ENCODE data around the gene RAB3GAP2.

The RAB3GAP2 gene

DNA sequence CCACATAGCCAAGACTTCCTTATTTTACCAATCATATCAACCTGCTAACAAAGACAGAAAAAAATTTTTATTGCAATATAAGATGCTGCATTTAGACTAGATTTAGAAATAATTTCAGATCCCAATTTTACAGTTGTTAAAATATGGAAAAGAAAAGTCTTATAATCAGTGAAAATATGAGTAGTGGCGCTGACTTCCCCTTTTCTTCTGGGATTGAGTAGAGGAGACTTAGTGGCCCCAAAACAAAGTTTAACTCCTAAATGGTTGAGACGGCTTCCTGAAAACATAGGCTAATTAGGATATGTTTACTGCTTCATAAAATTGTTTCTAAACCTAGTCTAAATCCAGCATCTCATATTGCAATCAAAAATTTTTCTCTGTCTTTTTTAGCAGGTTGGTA lies 68.4 kb downstream of the RAB3GAP2 start:
- Histone ChIP-seq H3K36me3 (ENCODE audit: control insufficient read depth, insufficient read depth, low read length) (peaks cover 15% of the 10 kb centered on the region), H3K4me3 (replicated peaks; ENCODE audit: low read depth, low read length) (no peak overlapping the region), H3K27me3 (replicated peaks; ENCODE audit: control insufficient read depth, insufficient read depth, low read length) (no peaks in the 10 kb centered on the region)
- no peak for DNase-seq (ENCODE audit: extremely low read depth, insufficient read length)
- TF ChIP-seq, protein P1, sequence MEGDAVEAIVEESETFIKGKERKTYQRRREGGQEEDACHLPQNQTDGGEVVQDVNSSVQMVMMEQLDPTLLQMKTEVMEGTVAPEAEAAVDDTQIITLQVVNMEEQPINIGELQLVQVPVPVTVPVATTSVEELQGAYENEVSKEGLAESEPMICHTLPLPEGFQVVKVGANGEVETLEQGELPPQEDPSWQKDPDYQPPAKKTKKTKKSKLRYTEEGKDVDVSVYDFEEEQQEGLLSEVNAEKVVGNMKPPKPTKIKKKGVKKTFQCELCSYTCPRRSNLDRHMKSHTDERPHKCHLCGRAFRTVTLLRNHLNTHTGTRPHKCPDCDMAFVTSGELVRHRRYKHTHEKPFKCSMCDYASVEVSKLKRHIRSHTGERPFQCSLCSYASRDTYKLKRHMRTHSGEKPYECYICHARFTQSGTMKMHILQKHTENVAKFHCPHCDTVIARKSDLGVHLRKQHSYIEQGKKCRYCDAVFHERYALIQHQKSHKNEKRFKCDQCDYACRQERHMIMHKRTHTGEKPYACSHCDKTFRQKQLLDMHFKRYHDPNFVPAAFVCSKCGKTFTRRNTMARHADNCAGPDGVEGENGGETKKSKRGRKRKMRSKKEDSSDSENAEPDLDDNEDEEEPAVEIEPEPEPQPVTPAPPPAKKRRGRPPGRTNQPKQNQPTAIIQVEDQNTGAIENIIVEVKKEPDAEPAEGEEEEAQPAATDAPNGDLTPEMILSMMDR (IDR thresholded peaks at IDR 0.05; ENCODE audit: insufficient read depth, low read length, poor library complexity, severe bottlenecking), result no peak

DNA sequence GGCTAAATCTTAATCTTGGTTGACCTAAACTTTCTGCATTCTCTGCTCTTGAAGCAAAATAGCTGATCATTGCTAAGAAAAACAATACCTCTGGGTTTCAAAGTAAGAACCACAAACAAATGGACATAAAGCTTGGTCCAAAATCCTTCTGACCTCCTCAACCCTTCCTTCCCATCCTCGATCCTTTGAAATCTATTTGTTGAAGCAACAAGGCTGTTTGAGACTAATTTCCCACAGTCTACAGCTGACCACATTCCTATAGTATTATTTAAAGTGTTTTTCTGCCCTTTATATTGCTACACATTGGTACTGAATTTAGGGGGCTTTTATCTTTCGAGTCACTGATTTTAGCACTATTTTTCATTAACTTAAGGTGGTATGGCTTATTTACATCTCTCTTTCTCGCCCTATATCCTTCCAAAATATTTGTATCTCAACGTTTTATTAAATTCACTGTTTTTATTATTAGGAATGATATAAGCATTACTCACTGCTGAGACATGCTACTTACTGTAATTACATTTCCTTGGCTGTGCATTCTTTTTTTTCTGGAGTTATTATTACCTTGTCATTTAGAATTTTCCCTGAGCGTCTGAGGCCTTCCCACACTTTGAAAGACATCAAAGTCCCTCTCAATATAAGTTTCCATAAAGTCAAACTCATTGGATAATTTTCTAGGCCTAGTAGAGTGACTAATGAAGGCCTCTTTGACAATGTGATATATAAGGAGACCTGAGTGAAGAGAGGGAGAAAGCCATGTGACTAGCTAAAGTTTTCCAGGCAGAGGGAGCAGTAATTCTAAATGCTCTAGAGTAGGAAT lies 73.9 kb downstream of the RAB3GAP2 start:
- Histone ChIP-seq H3K4me3 (replicated peaks; ENCODE audit: low read depth, low read length) (no peak overlapping the region), H3K27me3 (replicated peaks; ENCODE audit: control insufficient read depth, insufficient read depth, low read length) (no peaks in the 10 kb centered on the region), H3K36me3 (ENCODE audit: control insufficient read depth, insufficient read depth, low read length) (peaks cover 9% of the 10 kb centered on the region)
- no peak for DNase-seq (ENCODE audit: extremely low read depth, insufficient read length)
- TF ChIP-seq, protein P1 (IDR thresholded peaks at IDR 0.05; ENCODE audit: insufficient read depth, low read length, poor library complexity, severe bottlenecking), result no peak

DNA sequence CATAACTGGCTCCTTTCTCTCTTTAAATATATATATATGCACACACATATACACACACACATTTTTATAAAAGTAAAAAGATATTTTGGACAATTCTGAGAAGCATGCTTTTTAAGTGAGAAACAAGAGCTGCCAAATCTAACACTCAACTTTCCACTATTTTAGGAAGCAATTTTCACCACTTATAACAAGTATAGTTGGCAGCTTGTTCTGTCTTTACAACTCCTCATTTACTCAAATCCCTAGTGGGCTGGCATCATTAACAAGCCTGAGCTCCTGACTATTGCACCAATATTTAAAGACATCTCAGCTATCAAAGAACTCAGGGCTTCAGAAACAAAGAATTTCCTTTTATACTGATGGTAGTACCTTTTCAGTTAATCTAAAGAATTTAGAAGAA lies 76.6 kb downstream of the RAB3GAP2 start:
- TF ChIP-seq, protein P1 (IDR thresholded peaks at IDR 0.05; ENCODE audit: insufficient read depth, low read length, poor library complexity, severe bottlenecking), result no peak
- H3K27me3 ChIP-seq (replicated peaks; ENCODE audit: control insufficient read depth, insufficient read depth, low read length), result no peaks in the 10 kb centered on the region
- no peak for DNase-seq (ENCODE audit: extremely low read depth, insufficient read length)
- H3K36me3 ChIP-seq (ENCODE audit: control insufficient read depth, insufficient read depth, low read length), result peaks cover 15% of the 10 kb centered on the region
- H3K4me3 ChIP-seq (replicated peaks; ENCODE audit: low read depth, low read length), result no peak overlapping the region

DNA sequence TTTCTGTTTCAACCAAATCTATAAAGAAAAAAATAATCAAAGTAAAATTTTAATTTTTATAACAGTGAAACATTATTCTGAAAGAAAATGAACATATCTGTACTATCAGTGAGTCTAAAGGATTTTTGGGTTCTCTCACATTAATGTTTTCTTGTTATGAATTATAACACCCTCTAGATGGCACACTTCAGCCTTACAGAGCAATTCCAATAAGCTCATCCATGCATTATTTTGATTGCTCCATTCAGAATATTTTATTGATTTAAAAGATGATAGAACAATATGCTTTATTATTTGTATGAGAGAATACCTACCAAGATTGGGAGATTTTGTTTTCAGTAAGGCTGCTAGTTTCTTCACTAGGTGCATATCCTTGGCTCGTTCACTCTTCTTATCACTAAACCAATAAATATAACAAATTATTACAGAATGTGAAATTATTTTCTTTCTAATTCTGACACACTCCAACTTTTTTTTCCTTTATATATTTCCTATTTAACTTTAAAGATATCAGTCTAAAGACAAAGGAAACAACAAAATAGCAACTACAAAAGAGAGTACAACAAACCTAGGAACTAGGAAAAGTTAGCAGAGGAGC lies 82.4 kb downstream of the RAB3GAP2 start:
- DNase-seq (ENCODE audit: extremely low read depth, insufficient read length), result no peak

DNA sequence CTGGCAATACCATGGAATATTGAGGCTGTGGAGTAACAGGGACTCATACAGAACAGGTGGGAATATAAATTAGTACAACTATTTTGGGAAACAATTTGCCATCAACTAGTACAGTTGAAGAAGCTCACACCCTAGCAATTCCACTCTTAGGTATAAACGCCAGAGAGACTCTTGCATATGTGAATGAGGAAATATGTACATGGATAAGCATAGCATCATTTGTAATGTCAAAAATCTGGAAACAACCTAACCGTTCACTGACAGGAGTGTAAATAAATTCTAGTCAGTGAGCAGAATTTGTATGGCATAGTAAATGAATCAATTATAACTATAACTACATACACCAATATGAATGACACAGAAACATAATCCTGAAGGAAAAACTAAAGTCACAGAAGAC lies 83.7 kb downstream of the RAB3GAP2 start:
- DNase-seq (ENCODE audit: extremely low read depth, insufficient read length), result no peak
- no peaks in the 10 kb centered on the region for H3K27me3 ChIP-seq (replicated peaks; ENCODE audit: control insufficient read depth, insufficient read depth, low read length)
- H3K4me3 ChIP-seq (replicated peaks; ENCODE audit: low read depth, low read length), result no peak overlapping the region
- peaks cover 18% of the 10 kb centered on the region for H3K36me3 ChIP-seq (ENCODE audit: control insufficient read depth, insufficient read depth, low read length)
- TF ChIP-seq, protein P1 (IDR thresholded peaks at IDR 0.05; ENCODE audit: insufficient read depth, low read length, poor library complexity, severe bottlenecking), result no peak

More for the DNA sequence above, 82.4 kb downstream of the RAB3GAP2 start:
- Histone ChIP-seq H3K36me3 (ENCODE audit: control insufficient read depth, insufficient read depth, low read length) (peaks cover 19% of the 10 kb centered on the region), H3K27me3 (replicated peaks; ENCODE audit: control insufficient read depth, insufficient read depth, low read length) (no peaks in the 10 kb centered on the region), H3K4me3 (replicated peaks; ENCODE audit: low read depth, low read length) (no peak overlapping the region)
- TF ChIP-seq, protein P1 (IDR thresholded peaks at IDR 0.05; ENCODE audit: insufficient read depth, low read length, poor library complexity, severe bottlenecking), result peak; percentile 44
